DMS 273 (cell line): Measurements from ENCODE around the gene ZNF337.
"Not testable (repeated sequence)": the region's sequence is repeated elsewhere in the genome, so short reads cannot be mapped to it uniquely, and the experiment has no call there.

Experiments used
- DNase-seq: peaks from one replicate; lab custom pipeline; 2025; ENCODE audit not compliant: unreplicated experiment; lab: John Stamatoyannopoulos, UW

Gene ZNF337

DNA sequence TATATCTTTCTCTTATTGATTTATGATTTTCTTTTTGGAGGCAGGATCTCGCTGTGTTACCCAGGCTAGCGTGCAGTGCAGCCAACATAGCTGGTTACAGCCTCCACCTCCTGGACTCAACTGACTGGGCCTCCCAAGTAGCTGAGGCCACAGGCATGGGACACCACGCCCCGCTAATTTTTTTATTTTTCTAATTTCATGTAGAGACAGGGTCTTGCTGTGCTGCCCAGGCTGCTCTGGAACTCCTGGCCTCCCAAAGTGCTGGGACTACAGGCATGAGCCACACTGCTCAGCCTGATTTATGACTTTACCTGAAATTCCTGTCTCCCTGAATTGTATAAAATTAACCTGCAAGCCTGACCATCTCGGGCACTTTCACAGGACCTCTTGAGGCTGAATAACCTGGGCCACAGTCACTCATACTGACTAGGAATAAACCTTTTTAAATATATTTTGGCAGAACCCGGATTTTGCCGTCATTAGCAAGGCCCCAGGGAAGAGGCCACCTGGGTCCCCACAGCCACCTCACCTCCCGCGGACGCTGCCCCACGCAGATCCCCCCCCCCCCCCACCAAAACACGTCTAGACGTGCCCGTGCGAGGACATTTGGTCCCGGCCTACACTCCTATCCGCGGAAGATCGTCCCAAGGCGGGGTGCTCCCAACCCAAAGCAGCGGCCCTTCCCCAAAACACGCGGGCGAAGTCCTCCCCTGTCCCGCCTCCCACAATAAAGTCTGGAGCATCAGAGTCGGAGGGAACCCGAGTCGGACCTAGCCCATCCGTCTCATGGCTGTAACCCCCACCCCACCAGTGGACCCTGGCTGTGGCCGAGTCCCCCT, 902 bp downstream of the ZNF337 start:
- DNase-seq, result peak; percentile 49

DNA sequence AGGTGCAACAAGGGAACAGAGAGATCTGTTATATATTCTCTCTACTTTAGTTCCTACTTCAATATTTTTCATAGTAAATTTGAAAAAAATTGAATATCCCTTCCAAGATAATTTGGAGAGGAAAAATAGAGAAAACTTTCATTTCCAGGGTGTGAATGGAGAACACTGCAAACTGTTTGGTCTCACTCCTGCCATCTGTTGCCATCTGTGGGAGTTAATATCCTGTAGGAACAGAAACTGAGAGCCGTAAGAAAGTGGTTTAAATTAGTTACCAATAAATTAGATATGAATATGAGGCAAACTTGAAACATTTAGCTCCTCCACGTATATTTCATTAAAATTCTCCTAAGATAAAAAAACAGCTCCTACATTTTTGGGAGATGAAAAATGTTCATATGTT, 4.2 kb downstream of the ZNF337 start:
- peak; percentile 79 for DNase-seq

DNA sequence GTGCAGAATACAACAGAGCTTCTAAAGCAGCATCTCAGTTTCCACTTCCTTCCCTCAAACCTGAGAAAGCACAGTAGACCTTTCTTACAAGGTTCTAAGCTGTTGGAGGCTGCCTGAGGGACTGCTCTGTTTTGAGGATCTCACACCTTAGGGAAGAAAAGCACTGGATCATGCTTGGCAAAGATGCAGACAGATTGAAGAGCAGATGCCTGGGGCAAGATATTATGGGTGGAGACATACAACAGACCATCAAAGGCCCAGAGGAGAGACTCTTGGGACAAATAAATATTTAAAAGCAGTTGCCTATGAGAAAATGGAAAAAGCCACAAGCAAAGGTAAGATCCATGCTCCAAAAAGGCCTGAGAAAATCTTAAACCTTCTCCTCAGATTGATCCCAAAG, 6.2 kb downstream of the ZNF337 start:
- peak; percentile 88 for DNase-seq

- DNase-seq, result peak; percentile 92
These were observed 10.3 kb downstream of the ZNF337 start for GRCh38 chr20:25686081-25687067.

- peak; percentile 69 for DNase-seq
These were observed 11.2 kb downstream of the ZNF337 start for GRCh38 chr20:25685276-25686080.

GRCh38 chr20:25683826-25684225, 12.8 kb downstream of the ZNF337 start:
- not testable (repeated sequence) for DNase-seq

- DNase-seq, result no peak
These were observed 13.6 kb downstream of the ZNF337 start for GRCh38 chr20:25683050-25683449.

- no peak for DNase-seq
These were observed 20.4 kb downstream of the ZNF337 start for GRCh38 chr20:25676164-25676809.

- no peak for DNase-seq
These were observed 21.5 kb downstream of the ZNF337 start for GRCh38 chr20:25675161-25675560.

GRCh38 chr20:25672659-25673235, 23.9 kb downstream of the ZNF337 start:
- no peak for DNase-seq

GRCh38 chr20:25669826-25670422, 26.7 kb downstream of the ZNF337 start:
- DNase-seq, result peak; percentile 50

DNA sequence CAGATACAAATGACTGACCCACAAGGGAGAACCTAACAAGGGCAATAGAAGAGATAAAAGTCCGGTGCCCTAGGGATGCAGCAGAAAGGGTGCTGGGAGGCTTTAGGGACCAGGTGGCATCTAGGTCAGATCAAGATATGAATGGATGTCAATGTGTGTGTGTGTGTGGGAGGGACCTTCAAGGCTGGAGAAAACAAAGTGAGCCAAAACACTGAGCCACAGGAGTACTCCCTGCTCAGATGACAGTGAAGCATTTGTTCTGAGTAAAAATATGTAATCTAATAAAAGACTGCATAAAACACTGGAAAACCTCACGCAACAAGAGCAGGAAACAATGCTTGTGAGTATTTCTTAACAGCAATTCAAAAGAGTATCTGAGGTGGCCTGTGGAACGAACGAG, 28.2 kb downstream of the ZNF337 start:
- no peak for DNase-seq

DNA sequence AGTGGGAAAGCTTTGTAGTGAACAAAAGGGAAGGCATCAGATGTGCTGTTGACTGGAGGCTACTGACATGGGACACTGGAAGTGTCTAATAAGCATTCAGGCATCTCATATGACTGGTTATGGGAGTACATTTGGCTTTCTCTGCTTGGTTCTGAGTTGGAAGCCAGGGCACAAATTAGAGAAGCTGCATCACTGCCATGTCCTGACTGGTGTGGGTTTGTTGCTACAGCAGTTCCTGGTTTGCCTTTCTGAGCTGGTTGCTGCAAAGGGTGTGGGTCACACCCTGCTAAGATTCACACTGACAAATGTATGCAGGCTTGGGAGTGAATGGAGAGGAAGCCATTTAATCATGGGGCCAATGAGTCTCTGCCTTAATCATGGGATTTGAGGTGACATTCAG, 36.7 kb downstream of the ZNF337 start:
- no peak for DNase-seq

GRCh38 chr20:25654487-25654886, 42.2 kb downstream of the ZNF337 start:
- no peak for DNase-seq

DNA sequence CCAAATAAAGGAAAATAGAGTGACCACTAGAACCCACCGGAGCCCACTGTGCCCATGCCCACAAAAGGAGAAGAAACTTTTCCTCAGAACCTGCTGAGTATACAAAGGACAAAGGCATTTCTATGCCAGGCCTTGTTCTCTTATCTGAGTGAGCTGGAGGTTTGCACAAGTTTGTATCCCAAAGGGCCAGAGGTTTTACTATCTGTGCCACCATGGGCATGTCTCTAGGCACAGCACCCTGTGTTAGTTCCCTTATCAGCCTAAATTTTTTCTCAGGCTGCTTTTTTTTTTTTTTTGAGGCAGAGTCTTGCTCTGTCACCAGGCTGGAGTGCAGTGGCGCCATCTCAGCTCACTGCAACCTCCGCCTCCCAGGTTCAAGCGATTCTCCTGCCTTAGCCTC, 43.8 kb downstream of the ZNF337 start:
- DNase-seq, result not testable (repeated sequence)

- DNase-seq, result no peak
These were observed 51.8 kb downstream of the ZNF337 start for GRCh38 chr20:25644814-25645213.

DNA sequence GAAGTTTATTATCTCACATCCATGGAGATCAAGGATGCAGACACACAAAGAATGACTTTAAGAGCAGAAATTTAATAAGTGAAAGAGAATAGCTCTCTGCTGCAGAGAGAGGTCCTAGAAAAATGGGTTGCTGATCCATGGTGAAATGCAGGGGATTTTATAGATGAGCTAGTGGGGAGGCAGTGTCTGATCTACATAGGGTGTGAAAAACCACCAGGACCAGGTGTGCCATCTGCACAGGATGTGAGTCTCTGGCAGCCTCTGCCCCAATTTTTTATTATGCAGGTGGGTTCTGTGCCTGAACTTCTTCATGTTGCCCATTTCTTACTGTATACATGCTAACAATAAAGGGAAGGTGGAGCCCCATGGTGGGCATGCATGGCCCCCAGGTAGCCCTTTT, 52.9 kb downstream of the ZNF337 start:
- DNase-seq, result no peak

DNA sequence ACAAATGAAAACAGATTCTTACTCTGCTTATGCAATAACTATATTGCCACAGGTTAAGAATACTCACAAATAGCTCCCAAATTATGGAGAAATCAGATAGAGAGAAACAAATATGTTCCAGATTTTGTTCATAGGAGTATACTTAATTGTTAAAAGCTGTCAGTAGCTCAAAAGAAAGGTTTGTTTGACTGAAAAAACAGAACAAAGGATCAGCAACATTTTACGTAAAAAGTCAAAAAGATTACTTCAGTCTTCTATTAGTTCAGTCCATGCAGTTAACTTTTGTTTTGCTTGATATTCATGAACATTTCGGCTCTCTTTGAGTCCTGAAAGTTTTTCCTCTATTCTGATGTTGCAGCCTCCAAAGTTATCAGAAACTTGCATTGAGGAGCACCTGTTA, 59.4 kb downstream of the ZNF337 start:
- peak; percentile 17 for DNase-seq

DNA sequence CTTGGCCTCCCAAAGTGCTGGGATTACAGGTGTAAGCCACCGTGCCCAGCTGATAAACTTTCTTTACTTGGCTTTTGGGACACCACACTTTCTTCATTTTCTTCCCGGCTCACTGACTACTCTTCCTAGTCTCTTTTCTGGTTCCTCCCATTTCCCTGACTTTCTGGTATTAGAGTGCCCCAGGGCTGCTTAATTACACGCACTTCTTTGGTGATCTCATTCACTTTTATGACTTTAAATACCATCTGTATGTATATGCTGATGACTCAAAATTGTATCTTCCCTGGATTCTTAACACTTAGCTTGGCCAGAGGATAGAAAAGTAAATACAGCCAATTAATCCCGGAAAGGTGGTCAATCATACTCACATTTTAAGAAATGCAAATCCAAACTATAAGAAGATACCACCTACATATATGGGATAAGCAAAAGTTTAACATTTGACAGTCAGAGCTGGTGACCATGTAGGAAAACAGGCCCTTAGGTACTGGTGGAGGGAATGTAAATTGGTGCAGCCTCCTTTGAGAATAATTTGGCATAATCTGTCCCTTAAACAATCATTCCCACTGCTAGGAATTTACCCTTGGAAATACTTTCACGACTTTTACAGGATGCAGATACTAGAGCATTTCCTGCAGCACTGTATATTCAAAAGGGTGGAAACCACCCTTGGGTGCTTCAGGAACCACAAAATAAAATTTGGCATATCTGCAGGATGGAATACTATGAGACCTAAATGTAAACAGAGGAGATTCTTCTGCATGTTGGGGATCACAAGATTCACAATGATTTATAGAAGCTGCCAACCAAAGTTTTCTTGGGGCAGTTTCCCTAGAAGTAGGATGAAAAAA, 63.5 kb downstream of the ZNF337 start:
- DNase-seq, result no peak
